ENCODE measurements around the gene DPT.

GRCh38 chr1:168673974-168674683 is 54.9 kb downstream of the DPT start:
- TF ChIP-seq CTCF (IDR thresholded peaks at IDR 0.05) (no peak), POLR2A (IDR thresholded peaks at IDR 0.05) (no peak)

Measured in testis (tissue), 2 donors.